NCI-H187 treated with DMSO at 0.1 percent for 48 hours (cell line): ENCODE measurements around the gene GPATCH4.
"Not testable (repeated sequence)": the region's sequence is repeated elsewhere in the genome, so short reads cannot be mapped to it uniquely, and the experiment has no call there.

ENCODE experiments used
- DNase-seq: peaks from one replicate; lab custom pipeline; 2025; lab: John Stamatoyannopoulos, UW

Gene GPATCH4

DNA sequence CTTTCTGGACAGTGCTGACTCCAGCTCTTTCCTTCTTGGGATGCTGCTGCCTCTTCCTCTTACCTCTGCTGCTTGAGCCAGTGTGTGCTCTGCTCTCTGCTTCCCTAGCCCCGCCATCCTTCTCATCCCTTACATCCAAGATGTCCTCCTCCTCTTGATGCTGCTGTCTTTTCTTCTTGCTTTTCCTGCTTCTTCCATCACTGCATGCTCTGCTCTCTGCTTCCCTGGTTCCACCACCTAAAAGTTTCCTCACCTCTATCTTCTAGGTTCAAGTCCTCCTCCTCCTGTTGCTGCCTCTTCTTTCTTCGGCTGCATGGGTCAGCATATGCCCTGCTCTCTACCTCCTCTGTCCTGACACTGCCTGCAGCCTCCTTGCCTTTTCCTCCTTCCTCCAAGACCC lies 6.3 kb downstream of the GPATCH4 start:
- DNase-seq = no peak

DNA sequence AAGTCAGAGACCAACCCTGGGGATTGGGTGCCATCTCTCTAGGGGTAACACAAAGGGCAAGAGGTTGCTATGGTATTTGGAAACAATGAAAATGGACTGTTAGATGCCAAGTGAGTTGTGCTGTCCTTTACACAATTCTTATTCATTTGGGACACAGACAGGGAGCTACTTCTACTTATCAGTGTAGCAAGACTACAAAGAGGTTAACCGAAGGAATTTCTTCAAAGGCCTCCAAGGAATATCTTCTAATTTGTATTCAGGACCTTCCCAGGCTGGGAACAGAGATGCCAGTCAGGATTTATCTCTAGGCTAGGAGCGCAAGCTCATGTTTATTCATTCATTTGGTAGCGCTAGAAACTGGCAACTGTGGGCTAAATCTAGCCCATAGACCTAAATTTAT lies 7.1 kb downstream of the GPATCH4 start:
- no peak for DNase-seq

DNA sequence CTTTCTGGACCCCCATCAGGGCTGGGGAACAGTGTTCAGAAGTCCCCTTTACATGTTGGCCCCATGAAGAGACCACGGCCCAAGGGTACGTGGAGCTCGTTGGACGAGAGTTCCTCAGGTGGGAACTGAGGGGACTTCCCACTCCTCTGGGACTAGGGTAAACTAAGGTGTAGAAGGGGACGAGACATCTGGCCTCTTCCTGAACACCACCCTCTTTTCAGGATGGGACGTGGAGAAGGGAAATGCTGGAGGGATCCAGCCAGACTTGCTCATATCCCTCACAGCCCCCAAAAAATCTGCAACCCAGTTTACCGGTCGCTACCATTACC lies 7.7 kb downstream of the GPATCH4 start:
- DNase-seq = no peak

DNA sequence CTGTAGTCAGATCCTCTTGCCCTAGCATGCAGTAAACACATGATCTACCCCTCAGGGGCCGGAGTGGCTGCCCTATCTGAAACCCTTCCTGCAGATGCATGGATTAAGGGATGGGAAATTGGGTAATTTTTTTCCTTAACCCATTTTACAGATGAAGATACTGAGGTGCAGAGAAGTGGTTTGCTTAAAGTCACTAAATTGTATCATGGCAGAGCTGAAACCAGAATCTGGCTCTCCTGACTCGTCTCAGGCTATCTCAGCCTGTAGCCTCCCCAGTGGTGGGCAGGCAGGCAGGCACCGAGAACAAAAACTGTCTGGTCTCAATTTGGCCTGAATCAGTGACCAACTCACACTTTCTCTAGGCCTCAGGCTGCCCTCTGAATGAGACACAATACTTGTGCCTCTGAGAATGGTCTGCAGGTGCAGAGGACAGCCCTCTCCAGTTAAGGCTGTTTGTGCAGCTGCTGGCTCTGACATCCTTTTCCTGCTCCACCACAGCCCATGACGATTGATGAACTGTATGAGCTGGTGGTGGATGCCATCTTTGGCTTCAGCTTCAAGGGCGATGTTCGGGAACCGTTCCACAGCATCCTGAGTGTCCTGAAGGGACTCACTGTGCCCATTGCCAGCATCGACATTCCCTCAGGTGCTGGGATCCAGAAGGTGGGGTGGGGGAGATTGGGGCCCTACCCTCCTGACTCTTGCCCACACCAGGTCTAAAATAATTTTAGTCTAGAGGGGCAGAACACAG lies 8.2 kb downstream of the GPATCH4 start:
- no peak for DNase-seq

DNA sequence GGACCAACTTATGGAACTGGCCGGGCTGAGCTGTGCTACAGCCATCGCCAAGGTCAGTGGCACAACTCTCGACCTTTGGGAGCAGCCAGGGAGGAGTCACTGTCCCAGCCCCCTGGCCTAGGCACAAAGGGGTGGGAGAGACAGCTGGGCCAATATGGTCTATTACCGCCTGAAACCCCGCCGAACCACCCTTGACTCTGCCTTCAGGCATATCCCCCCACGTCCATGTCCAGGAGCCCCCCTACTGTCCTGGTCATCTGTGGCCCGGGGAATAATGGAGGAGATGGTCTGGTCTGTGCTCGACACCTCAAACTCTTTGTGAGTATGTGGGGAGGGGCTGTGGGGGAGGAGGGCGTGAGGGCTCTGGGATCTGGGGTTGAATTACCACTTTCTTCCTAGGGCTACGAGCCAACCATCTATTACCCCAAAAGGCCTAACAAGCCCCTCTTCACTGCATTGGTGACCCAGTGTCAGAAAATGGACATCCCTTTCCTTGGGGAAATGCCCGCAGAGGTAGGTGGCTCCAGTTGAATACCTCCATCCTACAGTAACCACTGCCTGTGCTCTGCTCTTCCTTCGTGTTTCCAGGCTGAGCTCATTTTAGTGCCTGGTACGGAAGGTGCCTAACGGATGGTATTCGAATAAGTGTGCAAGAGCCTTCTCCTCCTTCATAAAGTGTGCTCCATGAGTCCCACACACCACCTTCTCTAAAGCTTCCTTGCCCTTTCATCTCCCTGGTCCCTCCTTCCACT lies 8.9 kb downstream of the GPATCH4 start:
- DNase-seq = no peak

DNA sequence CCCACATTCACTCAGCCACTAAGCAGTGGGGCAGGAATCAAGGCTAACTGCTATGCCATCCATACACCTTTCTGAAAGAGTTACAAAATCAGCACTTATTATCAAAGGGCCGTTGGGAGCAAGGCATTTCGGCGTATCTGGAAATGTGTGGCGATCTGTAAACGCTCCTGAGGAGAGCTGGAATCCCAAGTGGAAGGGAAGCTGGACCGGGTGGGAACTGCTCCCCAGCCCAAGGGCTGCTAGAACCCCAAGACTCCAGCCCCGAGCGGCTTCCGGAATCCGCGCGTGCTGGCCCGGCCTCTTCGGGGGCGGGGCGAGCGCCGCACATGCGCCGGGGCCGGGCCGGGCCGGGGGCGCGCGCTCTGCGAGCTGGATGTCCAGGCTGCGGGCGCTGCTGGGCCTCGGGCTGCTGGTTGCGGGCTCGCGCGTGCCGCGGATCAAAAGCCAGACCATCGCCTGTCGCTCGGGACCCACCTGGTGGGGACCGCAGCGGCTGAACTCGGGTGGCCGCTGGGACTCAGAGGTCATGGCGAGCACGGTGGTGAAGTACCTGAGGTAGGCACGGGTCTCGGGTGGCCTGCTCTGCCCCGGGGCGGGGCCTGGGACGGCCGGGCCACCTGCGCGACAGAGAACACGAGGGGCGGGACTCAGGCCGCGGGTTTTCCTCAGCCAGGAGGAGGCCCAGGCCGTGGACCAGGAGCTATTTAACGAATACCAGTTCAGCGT lies 9.7 kb downstream of the GPATCH4 start, which contains the start of gene NAXE:
Gene NAXE (plus strand): TSS at position 345 of the 726 bp plus-strand sequence. CDS start 29 bp downstream, at position 374.
- DNase-seq = peak; percentile 27

DNA sequence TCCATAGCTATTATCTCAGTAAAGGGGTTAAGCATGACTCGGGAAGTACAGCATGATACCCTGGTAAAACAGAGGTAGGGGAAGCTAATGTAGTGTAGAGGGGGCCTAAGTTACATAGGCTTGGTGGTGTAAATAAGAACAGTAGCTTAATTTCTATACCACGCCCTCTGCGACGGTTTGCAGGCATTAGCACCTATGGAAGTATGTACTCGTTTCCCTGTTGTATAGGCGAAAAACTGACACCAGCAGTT lies 10.2 kb downstream of the GPATCH4 start:
- no peak for DNase-seq

DNA sequence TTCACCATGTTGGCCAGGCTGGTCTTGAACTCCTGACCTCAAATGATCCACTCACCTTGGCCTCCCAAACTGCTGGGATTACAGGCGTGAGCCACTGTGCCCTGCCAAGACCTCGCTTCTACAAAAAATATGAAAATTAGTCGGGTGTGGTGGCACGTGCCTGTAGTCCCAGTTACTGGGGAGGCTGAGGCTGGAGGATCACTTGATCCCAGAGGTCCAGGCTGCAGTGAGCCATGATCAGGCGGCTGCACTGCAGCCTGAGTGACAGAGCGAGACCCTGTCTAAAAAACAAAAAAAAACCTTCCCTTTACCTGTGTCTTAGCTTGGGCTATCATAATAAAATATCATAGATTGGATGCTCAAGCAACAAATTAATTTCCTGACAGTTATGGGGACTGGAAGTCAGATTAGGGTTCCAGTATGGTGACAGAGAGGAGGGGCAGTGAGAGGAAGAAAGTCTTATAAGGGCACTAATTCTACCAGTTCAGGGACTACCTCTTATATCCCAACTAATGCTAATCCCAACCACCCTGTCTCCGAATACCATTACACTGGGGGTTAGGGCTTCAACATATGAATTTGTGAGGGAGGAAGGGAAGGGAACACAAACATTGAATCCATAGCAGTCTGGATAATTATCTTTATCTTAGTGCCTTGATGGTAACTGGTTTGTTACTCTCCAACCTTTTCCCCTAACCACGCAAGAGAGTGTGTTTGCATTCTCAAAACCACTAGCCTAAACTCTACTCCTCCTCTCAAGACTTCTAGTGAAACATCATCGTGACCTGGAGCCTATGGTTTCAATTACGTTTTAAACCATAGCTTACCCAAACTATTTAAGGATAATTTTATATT lies 10.7 kb downstream of the GPATCH4 start:
- no peak for DNase-seq

DNA sequence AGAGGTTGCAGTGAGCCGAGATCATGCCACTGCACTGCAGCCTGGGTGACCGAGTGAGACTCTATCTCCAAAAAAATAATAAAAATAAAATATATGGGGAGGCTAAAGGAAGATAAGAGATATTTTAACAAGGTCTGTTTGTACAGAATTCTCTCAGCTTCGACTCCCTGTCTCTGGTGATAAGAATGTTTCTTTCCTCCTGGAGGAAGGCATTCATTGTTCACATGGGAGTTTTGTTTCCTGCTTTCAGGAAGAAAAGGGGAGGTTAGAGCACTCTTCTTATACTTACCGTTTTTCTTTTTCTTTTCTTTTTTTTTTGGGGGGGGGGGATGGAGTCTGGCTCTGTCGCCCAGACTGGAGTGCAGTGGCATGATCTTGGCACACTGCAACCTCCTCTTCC lies 11.7 kb downstream of the GPATCH4 start:
- no peak for DNase-seq

DNA sequence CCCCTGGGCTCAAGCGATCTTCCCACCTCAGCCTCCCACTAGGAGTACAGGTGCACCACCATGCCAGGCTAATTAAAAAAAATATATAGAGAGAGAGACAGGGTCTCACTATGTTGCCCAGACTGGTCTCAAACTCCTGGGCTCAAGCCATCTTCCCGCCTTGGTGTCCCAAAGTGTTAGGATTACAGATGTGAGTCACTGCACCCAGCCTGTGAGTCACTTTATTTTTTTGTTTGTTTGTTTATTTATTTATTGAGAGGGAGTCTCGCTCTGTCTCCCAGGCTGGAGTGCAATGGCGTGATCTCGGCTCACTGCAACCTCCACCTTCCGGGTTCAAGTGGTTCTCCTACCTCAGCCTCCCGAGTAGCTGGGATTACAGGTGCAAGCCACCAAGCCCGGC lies 13.4 kb downstream of the GPATCH4 start:
- not testable (repeated sequence) for DNase-seq

DNA sequence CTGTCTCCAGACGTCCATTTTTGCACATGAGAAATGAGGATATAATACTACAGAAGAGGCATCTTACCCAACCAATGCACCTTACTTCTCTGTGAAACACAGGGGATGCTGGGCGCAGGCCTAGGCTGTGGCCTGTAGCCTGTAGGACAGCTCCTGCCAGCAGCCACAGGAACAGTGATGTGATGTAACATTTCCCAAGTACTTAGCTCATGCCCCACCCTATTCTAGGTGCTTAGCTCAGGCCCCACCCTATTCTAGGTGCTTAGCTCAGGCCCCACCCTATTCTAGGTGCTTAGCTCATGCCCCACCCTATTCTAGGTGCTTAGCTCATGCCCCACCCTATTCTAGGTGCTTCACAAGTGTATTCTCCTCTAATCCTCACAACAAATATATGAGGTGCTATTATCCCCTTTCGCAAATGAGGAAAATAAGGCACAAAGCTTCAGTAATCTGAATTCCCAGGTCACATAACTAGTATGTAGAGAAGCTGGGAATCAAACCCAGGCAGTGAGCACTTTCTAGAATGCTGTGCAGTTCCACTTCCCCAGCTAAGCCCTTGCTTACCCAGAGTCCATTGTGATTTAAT lies 14.3 kb downstream of the GPATCH4 start:
- DNase-seq = no peak

DNA sequence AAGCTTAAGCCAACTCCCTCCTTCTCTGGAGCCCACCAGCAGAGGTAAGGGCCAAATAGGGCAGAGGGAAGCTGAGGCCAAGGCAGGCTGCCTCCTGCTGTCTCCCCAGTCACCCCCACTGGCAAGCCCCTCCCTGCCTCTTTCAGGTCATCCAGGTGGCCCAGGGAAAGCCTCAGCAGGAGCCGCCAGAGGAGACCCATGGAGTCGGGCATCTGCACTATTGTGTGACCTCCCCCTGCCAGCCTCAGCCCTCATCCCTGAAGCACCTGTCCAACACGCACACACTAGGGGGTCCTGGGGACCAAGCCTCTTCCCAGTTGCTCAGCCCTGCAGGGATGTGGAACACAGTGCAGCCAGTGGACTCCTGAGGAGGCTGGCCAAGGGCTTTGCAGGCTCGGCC lies 15.0 kb downstream of the GPATCH4 start:
- DNase-seq = no peak

DNA sequence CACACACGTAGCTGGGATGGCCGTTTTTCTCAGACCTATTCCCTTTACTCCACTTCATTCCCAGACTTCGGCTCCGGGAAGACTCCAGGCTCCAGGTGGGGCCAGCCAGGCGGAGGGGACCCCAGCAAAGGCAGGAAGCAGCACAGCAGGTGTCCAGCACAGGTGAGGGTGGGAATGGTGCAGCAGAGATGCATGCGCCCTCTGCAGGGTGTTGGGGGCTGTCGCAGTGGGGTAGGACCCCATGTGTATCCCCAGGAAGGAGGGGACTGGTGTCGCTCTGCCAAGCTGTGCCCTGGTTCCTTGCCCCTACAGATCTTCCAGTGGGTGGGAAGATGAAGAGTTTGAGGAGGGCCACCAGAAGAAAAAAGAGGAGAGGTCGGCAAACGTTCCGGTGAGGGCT lies 16.5 kb downstream of the GPATCH4 start:
- no peak for DNase-seq

DNA sequence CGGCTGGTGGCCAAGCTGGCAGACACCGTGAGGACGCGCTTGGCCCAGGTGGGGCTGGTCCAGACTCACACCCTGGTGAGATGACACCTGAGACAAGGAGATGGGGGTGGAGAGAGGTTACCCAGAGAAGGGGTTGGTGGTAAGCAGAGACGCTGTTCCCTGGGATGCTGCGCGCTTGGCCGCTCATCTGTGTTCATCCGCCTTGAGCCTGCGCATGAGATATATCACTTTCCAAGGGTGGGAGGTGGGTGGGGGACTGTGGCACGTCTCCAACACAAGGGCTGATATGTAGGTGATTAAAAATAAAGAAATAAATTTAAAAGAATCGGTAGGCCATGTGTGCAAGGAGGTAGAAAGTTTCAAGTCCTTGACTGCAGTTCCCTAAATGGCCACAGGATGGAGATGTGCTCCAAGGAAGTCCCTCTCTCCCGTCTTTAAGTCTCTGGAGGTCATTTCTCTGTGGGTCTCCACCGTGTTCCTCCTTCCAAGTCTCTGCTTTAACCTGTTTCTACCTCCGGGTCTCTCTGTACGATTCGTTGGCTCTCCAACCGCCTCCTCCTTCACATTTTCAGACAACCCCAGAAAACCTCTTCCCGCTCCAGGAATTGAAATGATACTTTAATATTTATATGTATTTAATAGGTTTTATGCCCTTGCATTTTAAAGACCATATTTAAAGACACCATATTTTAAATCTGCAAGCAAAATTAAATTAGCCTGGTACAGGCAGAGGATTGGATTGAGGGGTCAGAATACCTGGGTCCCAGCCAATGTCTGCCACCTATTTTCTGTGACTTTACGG lies 17.3 kb downstream of the GPATCH4 start:
- peak; percentile 83 for DNase-seq

DNA sequence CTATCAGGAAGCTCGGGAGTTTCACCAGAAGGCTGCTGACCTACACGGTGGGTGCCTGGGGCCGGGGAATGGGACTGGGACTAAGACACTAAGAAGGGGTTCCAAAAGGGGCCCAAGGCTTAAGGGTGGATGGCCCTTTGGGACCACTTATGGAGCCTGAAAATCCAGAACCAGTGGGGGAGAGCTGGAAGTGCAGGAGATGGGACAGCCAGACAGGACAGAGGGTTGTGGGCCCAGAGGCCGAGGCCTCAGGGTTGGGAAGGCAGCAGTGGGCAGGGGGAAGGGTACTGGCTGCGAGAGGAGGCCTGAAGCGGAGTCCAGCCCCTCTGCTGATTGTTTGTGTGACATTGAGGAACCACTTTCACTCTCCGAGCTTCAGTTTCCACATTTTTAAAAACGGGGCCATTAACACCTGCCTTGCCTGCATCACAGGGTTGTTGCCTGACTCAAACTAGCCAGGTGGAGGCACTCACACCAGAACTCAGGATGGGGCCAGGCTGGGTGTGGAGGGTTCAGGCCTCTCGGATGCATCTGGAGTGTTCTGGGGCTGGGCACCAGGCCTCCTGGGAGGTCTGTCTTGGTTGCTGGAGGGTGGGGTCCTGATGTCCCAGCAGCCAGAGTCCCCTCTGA lies 18.8 kb downstream of the GPATCH4 start:
- no peak for DNase-seq

DNA sequence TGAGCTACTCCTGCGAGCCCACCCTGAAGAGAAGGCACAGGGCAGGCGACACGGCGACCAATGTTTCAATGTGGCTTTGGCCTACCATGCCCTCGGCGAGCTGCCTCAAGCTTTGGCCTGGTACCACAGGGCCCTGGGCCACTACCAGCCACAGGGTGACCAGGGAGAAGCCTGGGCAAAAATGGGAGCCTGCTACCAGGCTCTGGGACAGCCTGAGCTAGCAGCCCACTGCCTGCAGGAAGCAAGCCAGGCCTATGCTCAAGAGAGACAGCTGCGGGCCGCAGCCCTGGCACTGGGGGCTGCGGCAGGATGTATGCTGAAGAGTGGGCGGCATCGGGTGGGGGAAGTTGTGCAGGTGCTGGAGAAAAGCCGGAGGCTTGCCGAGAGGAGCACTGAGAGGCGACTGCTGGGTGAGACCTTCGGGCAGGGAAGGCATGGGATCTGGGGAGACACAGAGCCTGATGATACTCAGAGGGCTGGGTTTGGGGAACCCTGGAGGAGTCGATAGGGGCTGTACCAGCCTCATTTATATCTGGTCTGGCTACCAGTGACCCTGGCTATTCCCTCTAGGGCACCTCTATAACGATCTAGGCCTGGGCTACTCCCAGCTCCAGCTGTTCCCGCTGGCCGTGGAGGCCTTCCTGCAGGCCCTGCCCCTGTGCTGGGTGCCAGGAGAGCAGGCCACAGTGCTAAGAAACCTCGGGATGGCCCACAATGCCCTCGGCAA lies 19.5 kb downstream of the GPATCH4 start:
- no peak for DNase-seq

DNA sequence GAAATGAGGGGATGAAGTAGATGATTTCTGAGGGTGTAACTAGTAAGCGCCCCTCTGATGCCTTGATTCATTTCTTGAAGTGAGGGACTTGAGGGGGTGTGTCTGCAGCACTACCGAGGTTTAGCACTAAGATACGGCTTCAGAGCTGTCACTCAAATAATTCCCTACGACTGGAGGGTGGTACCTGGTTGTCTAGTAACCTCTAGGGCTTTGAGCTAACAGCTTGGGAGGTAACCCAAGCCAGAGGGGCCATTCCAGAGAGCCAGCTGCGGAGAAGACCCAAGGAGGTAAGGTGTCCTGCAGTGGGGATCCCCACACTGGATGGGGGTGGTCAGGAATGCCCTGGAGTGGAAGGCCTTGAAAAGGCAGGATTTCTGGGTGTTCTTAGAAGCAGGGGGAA lies 21.8 kb downstream of the GPATCH4 start, which contains the start of gene TTC24:
Gene TTC24 (plus strand): TSS at position 252 of the 400 bp plus-strand sequence. CDS start 1,642 bp downstream, outside the sequence.
- DNase-seq = no peak

DNA sequence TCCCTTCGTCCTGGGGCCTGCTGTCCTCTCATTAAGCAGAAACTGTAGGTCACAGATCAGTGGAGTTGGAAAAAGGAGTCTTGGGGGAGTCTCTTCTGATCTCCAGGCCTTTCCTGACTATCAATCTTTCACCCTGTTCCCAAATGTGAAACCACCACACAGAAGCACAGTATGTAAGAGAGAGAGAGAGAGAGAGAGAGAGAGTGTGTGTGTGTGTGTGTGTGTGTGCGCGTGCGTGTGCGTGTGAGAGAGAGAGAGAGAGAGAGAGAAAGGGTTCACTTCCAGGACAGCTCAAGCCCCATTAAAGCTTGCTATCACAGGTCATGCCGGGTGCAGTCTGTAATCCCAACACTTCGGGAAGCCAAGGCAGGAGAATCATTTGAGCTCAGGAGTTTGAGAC lies 23.2 kb downstream of the GPATCH4 start:
- no peak for DNase-seq

DNA sequence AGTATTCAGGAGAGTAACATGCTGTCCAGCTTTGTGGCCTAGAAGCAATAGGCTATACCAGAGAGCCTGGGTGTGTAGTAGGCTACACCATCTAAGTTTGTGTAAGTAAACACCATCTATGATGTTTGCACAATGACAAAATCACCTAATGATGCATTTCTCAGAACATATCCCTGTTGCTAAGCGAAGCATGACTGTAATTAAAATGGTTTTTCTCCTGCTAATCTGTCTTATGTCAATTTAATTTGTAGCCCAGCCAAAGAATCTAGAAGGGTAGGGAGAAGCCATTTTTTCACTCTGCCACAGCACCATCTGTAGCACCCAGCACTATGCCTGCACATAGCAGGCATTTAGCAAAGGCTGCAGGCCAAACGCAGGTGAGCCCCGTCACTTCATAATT lies 23.7 kb downstream of the GPATCH4 start:
- DNase-seq = no peak
